8988T (cell line): ENCODE results near the gene IFNA10.
"Not testable (repeated sequence)": the region's sequence is repeated elsewhere in the genome, so short reads cannot be mapped to it uniquely, and the experiment has no call there.

Source experiments
- DNase-seq: peaks from one replicate; pipeline ENCODE4 v3.0.0; 2011

Gene IFNA10

GRCh38 chr9:21207043-21207442 is at the start of gene IFNA10:
Gene IFNA10 (minus strand): TSS chr9:21207143. CDS start chr9:21207097, 46 bp downstream.
- not testable (repeated sequence) for DNase-seq

GRCh38 chr9:21255538-21256212 is 48.7 kb upstream of the IFNA10 start:
- no peak for DNase-seq

- DNase-seq = no peak
These were observed 46.0 kb upstream of the IFNA10 start for GRCh38 chr9:21252721-21253547.

DNA sequence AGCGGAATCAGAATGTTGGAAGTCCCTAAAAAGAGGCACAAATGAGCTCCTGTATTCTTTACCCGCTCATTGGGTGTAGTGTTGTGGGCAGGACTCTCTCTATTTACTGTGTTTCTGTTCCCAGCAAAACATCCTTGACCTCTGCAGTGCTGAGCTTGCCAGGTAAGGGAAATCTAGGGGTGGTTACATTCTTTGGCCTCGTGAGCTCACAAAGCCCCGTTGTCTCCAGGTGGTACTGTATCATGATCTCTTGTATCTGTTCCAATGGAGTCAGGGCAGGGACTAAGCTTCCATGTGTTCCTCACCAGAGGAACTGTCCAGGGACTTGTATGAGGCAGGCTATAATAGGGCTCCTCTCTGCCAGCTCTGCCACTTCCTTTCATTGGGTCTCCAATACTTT is 44.7 kb upstream of the IFNA10 start:
- DNase-seq = no peak

- DNase-seq = no peak
These were observed 44.2 kb upstream of the IFNA10 start for GRCh38 chr9:21251190-21251589.

DNA sequence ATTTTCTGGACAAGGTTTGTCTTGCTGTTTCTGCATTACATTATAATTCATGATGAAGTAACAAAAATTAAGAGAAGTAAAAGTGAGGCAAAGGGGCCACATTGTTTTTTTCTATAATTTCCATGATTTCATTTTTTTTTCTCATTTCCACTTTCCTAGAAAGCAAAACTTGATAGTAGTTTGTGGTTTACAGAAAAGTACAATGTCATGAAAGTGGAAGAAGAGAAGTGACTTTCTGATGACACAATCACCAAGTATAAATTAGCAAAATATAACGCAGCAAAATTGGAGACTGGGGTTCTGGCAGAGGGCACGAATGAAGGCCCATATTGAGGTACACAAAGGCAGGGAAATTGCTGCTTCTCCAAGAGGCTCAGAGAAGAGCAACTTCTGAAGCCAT is 37.9 kb upstream of the IFNA10 start:
- DNase-seq = no peak

DNA sequence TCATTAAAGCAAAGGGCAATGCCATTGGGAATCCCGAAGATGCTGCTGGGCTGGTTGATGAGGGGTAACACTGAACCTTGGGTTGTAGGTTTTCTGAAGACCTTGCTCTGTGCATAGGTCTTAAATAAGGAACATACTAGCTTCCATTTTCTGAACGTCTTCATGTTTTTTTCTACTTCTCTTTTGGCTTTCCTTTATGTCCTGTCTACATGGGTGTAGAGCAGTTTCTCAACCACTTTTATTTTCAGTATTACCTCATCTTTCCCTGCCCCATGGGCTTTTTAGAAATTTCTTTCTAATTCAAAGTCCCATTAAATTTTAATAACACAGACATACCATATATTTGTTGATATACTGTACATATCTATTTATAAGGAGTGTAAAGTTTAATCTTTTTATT is 33.0 kb upstream of the IFNA10 start, which contains the start of gene IFNA14:
TSS of gene IFNA14 (minus strand) at position 95 of the 400 bp plus-strand sequence. CDS start at position 25, 70 bp downstream.
- no peak for DNase-seq

- DNase-seq = not testable (repeated sequence)
These were observed 29.4 kb upstream of the IFNA10 start for GRCh38 chr9:21236360-21236714.

DNA sequence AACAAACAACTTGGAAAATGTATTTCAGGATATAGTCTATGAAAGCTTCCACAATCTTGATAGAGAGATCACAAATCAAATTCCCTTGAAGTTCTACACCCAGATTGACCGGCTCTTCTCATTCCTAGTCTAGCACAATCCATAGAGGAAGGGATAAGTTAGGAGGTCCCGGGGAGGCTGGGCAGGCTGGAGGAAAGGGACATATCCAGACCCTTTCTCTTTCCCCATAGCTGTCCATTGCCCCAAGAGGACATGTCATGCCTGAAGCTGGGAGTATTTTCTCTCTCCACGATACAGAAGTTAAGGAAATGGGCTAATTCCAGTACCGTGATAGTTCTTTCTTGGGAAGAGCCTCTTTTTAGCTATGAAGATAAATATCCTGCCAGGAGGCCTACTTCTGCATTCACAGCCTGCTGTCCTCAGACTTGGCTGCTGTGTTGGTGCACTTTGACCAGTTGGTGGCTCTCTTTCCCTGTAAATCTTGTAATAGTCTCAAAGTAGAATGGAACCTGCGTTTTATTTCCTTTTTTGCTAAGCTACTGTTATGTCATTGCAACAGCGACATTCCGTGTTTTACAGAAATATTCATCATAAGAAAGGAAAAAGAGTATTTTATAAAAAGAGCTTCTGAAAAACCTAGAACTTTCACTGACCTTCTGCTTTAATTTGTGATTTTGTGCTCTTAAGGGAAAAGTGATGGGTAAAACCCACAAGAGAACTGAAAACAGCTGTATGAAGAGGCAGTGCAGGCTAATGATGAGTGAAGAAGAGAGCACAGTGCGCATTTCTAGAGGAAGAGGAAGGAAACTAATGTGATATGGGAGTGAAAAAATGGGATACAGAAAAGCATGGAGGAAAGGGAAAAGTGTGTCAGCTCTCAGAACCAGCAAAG is 28.8 kb upstream of the IFNA10 start:
- not testable (repeated sequence) for DNase-seq

GRCh38 chr9:21234153-21234687 is 27.3 kb upstream of the IFNA10 start:
- no peak for DNase-seq

DNA sequence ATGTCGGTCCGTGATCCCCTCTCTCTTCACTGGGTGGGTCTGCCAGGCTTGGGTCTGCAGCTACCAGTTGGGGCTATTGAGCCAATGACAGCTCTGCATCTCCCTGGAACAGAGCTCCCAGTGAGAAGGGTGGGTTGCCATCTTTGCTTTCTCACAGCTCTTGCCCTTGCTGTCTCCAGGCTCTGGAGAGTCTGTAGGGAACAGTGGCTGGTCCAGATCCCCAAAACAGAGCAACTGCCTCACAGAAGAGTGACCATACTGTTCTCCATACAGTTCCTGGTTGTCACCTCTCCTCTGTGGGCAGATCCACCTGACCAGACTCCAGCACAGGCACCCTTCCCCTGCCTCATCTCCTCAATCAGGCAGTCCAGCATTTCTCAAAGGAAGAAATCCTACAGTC is 26.3 kb upstream of the IFNA10 start:
- no peak for DNase-seq

DNA sequence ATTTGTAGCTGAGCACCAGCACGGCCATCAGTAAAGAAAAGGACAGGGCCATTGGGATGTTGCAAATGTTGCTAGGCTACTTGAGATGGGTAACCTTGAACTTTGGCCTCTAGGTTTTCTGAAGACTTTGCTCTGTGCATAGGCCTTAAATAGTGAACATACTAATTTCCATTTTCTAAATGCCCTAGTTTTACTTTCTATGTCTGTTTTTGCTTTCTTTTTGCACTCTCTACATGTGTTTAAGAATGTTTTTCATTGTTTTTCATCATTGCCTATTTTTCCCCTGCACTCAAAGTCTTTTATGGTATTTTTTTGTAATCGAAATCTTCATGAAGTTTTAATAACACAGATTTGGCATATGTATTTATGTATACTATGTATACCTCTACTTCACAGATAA is 21.2 kb upstream of the IFNA10 start, which contains the start of gene IFNA17:
TSS of gene IFNA17 (minus strand) at position 101 of the 400 bp plus-strand sequence. CDS start at position 52, 49 bp downstream.
- DNase-seq = no peak

DNA sequence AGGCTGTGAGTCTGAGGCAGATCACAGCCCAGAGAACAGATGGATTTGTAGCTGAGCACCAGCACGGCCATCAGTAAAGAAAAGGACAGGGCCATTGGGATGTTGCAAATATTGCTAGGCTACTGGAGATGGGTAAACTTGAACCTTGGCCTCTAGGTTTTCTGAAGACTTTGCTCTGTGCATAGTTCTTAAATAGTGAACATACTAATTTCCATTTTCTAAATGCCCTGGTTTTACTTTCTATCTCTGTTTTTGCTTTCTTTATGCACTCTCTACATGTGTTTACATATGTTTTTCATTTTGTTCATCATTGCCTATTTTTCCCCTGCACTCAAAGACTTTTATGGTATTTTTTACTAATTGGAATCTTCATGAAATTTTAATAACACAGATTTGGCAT is 10.3 kb upstream of the IFNA10 start, which contains the start of gene IFNA16:
TSS of gene IFNA16 (minus strand) at position 101 of the 400 bp plus-strand sequence. CDS start at position 95, 6 bp downstream.
- not testable (repeated sequence) for DNase-seq

- not testable (repeated sequence) for DNase-seq
These were observed 6.7 kb upstream of the IFNA10 start for GRCh38 chr9:21213411-21214326.

GRCh38 chr9:21212160-21212559 is 5.2 kb upstream of the IFNA10 start:
- not testable (repeated sequence) for DNase-seq

DNA sequence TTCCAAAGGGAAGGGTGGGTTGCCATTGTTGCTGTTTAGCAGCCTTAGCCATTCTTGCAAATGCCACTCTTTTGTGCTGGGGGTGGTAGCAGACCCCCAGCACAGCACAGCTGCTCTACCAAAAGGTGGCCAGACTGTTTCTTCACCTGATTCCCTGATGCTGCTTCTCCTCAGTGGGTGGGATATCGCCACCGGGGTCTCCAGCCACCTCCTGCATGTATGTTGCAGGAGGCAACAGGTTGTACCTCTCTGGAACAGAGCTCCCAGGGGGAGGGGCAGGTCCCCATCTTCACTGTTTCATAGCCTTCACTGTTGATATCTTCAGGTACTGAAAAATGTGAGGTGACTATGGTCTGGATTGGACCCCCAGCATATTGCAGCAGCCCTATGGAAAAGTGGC is 3.8 kb upstream of the IFNA10 start:
- not testable (repeated sequence) for DNase-seq

- DNase-seq = no peak
These were observed 3.4 kb upstream of the IFNA10 start for GRCh38 chr9:21210311-21210710.

DNA sequence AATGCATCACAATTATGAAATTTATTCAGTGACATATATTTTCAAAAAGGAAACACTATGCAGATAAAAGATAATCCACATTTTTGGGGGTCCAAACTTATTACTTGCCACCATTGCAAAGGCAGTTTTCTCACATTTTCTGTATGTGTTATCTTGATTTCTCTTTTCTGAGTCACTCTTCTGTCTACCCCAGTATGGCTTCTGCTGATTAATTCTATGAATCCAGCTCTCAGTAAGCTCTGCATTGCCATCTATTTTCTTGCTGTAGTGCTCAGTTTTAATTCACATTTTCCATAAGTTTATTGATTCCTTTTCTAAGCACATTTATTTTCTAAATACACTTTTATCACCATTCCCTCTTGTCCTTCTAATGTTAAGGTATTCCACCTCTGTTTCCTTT is 1.7 kb downstream of the IFNA10 start:
- no peak for DNase-seq

GRCh38 chr9:21202105-21202504 is 4.8 kb downstream of the IFNA10 start, which contains the start of gene IFNA7:
Gene IFNA7 (minus strand): TSS chr9:21202205. CDS start chr9:21202165, 40 bp downstream.
- not testable (repeated sequence) for DNase-seq

- not testable (repeated sequence) for DNase-seq
These were observed 11.8 kb downstream of the IFNA10 start for GRCh38 chr9:21194867-21195776.
